ENCODE results near the gene TENT4A. TPM values are rescaled to one million over a fixed set of nuclear protein-coding genes. Genes with fewer than 3 reads are reported as not detected.

The TENT4A gene
- total and polyA plus RNA-seq, 2 of the 4 experiments (the other 2 are of a cell fraction) = 5.9 to 17.2 TPM

- H3K27ac ChIP-seq (ENCODE audit: insufficient read depth, low read length) = no peak overlapping the region
- no peaks in the 10 kb centered on the region for H3K9me3 ChIP-seq (ENCODE audit: control insufficient read depth, insufficient read depth, low read length)
- BruUV-seq (replicated peaks) = no TSS peak
- no peak overlapping the region for H3K4me3 ChIP-seq (ENCODE audit: insufficient read depth, low read depth, low read length)
- H2BK20ac ChIP-seq (ENCODE audit: low read depth, low read length) = no peak overlapping the region
- H3K14ac ChIP-seq (replicated peaks; ENCODE audit: low read depth, low read length) = no peak overlapping the region
- H4K20me1 ChIP-seq (ENCODE audit: insufficient read depth, low read length) = no peaks in the 10 kb centered on the region
- no peak overlapping the region for H3K23ac ChIP-seq (ENCODE audit: low read depth, low read length)
- peaks cover 11% of the 10 kb centered on the region for H3K9me1 ChIP-seq (ENCODE audit: insufficient read depth, low read length)
- peaks cover 8% of the 10 kb centered on the region; the same call in 1 of the 2 replicates for H3K27me3 ChIP-seq (ENCODE audit: control insufficient read depth, insufficient read depth, low read length)
- DNase-seq (no peak), ATAC-seq (ENCODE audit: low read depth) (no peak)
- dilution Hi-C loops (cut with HindIII; ENCODE audit: low sequenced_read_pairs, unreplicated experiment) (no loop called here), intact Hi-C loops (cut with micrococcal nuclease) (no loop called here), in situ Hi-C loops (cut with MboI; ENCODE audit: low sequenced_read_pairs) (no loop called here)
- no peak overlapping the region for H3K18ac ChIP-seq (ENCODE audit: low read depth, low read length)
- H4K8ac ChIP-seq (ENCODE audit: low read depth in 2 of 2, low read length in 2 of 2) = no peak overlapping the region
- peaks cover 0 to 7% of the 10 kb centered on the region in 2 experiments; a peak in 2 of 4 replicates for H3K79me1 ChIP-seq (ENCODE audit: low read depth in 1 of 2, low read length in 2 of 2)
- H2BK5ac ChIP-seq (ENCODE audit: low read depth, low read length, poor library complexity, severe bottlenecking) = no peak overlapping the region
- no peaks in the 10 kb centered on the region for H3K36me3 ChIP-seq (ENCODE audit: control insufficient read depth, insufficient read depth, low read length)
- ChIA-PET CTCF (no interaction called here), POLR2A (ENCODE audit: unreplicated experiment) (no interaction called here)
- no peak overlapping the region for H2AK5ac ChIP-seq (ENCODE audit: low read depth, low read length)
- no peak overlapping the region for H2BK120ac ChIP-seq (ENCODE audit: low read depth, low read length)
- no peak overlapping the region for H3K4me2 ChIP-seq (ENCODE audit: low read depth, low read length)
- TF ChIP-seq RAD21 (IDR thresholded peaks at IDR 0.05; ENCODE audit: low read length) (no peak), POLR2A (IDR thresholded peaks at IDR 0.05; ENCODE audit: low read depth, low read length) (no peak), MAFK (IDR thresholded peaks at IDR 0.05; ENCODE audit: low read depth, low read length) (no peak), BHLHE40 (IDR thresholded peaks at IDR 0.05; ENCODE audit: low read depth, low read length) (no peak), CEBPB (IDR thresholded peaks at IDR 0.05; ENCODE audit: low read depth, low read length) (no peak), SMC3 (IDR thresholded peaks at IDR 0.05; ENCODE audit: low read depth, low read length) (no peak), ELK1 (IDR thresholded peaks at IDR 0.05; ENCODE audit: borderline replicate concordance, low read depth, low read length) (no peak), CHD1 (IDR thresholded peaks at IDR 0.05; ENCODE audit: low read depth, low read length) (no peak), MAZ (IDR thresholded peaks at IDR 0.05; ENCODE audit: borderline replicate concordance, low read depth, low read length) (no peak), NFE2L2 (IDR thresholded peaks at IDR 0.05; ENCODE audit: low read depth, low read length) (no peak)
- no peak overlapping the region for H4K91ac ChIP-seq (ENCODE audit: insufficient read depth, low read depth, low read length)
- H4K5ac ChIP-seq (ENCODE audit: low read depth, low read length) = no peak overlapping the region
- no peak overlapping the region for H2AFZ ChIP-seq (replicated peaks; ENCODE audit: low read length, poor library complexity)
- H3K9ac ChIP-seq (ENCODE audit: low read depth, low read length) = no peak overlapping the region
- WGBS, 2 experiments (ENCODE audit: extremely low coverage in 2 of 2, insufficient read length in 1 of 2) = 55% methylated on average over 4 of the region's 11 CpGs; no CpG with 5 or more reads in 1 of the 2 experiments
- no peak overlapping the region for H2BK15ac ChIP-seq (ENCODE audit: low read depth, low read length)
- H3K4ac ChIP-seq (ENCODE audit: low read depth, low read length) = no peak overlapping the region
- peaks cover 14% of the 10 kb centered on the region for H3K4me1 ChIP-seq (ENCODE audit: control insufficient read depth, insufficient read depth, low read length)
- H2AK9ac ChIP-seq (replicated peaks; ENCODE audit: low read depth, low read length, poor library complexity) = no peak overlapping the region
- H3K56ac ChIP-seq (ENCODE audit: extremely low read depth, insufficient read depth, low read length) = no peak overlapping the region
These were observed 13.1 kb upstream of the TENT4A start for GRCh38 chr5:6700074-6700684.
